Adrenal gland (tissue), 5 donors: ENCODE results near the gene AMBRA1.

Experiments used
- CTCF ChIP-seq, 6 experiments: fragments of 450-650 bp in 4 of 6; fragments of 200-600 bp in 2 of 6; sonication (generic) in 1 of 6; IDR thresholded peaks; 1 replicate in 5 of 6; 2 replicates in 1 of 6; pipeline versions ENCODE4 v1.5.1 to v1.8.0; 2016 to 2021; ENCODE audit warnings: antibody characterized with exemption in 6 of 6, mild to moderate bottlenecking in 2 of 6, moderate library complexity in 1 of 6
- POLR2A ChIP-seq, 2 donors: fragments of 450-650 bp; IDR thresholded peaks; one replicate each; pipeline ENCODE4 v1.6.1; 2017; ENCODE audit warnings: antibody characterized with exemption in 2 of 2, mild to moderate bottlenecking in 2 of 2, moderate library complexity in 1 of 2
- donor health status: DM: no; HTN: no; CAD: no.

GRCh38 chr11:46447544-46447943 lies 146.3 kb downstream of the AMBRA1 start:
- no peak for TF ChIP-seq CTCF (IDR thresholded peaks at IDR 0.05)
- no peak for TF ChIP-seq POLR2A (IDR thresholded peaks at IDR 0.05)
